ENCODE results near the gene GTPBP4. TPM values are rescaled to one million over a fixed set of nuclear protein-coding genes. Genes with fewer than 3 reads are reported as not detected.
"Not testable (repeated sequence)": the region's sequence is repeated elsewhere in the genome, so short reads cannot be mapped to it uniquely, and the experiment has no call there.

The GTPBP4 gene
- polyA plus RNA-seq, 4 donors: 51.2 to 70.3 (median 62.7) TPM

GRCh38 chr10:1050145-1050544 is 61.9 kb downstream of the GTPBP4 start:
- DNase-seq (ENCODE audit: low read depth in 4 of 4, low spot score in 2 of 4): no peak

GRCh38 chr10:1050554-1050953 is 62.3 kb downstream of the GTPBP4 start:
- no peak for DNase-seq (ENCODE audit: low read depth in 4 of 4, low spot score in 2 of 4)

DNA sequence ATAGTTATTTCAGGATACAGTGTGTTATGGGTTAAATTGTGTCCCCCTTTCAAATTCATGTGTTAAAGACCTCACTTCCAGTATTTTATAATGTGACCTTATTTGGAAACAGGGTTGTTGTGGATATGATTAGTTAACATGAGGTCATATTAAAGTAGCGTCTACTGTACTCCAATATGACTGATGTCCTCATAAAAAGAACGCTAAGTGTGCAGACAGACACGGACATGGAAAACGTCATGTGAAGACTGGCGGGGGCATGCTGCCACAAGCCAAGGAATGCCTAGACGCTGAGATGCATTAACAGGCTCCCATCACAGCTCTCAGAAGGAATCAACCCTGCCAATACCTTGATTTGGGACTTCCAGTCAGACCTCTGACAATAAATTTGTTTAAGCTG is 66.5 kb downstream of the GTPBP4 start:
- DNase-seq (ENCODE audit: low read depth in 4 of 4, low spot score in 2 of 4): no peak

GRCh38 chr10:1056326-1057105 is 68.3 kb downstream of the GTPBP4 start, which contains the start of gene WDR37:
TSS of gene WDR37 (plus strand) at chr10:1056385. CDS start at chr10:1072156, 15,771 bp downstream.
- peak; percentile 53 to 71 (median 70) for DNase-seq (ENCODE audit: low read depth in 4 of 4, low spot score in 2 of 4)

DNA sequence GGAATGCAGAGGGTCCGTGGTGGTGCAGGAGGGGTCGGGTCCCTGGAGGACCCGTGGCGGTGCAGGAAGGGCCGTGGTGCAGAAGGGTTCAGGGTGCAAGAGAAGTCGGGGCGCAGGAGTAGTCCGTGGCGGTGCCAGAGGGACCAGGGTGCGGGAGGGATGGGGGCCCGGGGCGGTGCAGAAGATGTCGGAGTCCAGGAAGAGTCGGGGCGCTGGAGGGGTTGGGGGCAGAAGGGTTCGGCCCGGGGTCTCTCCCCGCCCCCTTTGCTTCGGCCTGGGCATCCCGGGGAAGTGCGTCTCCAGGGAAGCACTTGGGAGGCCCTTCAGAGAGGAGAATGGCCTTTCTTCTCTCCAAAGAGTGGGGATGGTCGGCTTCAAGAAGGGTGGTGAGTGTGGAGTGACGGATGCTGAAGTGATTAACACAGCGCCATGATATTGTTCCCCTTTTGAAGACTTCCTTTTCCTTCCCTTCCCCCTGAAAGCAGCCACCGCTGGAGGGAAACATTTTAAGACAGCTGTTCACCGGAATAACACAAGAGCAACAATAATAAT is 68.9 kb downstream of the GTPBP4 start:
- no peak for DNase-seq (ENCODE audit: low read depth in 4 of 4, low spot score in 2 of 4)

DNA sequence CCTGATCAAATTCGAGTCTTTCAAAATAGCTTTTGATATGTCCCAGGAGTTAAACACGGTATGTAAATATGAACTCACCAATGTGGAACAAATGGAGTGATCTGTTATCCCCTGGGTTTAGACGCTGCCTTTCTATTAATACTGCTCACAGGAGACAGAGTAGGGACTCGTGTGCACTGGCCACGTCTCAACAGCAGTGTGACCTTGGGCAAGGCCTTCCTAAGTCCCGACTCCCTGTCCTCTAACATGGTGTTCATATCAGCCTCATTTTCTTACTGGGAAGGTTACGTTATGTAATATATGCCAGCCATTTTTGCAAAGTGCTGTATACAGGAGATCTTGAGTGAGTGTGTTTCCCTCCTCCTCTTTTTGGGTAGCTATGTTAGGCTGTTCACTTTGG is 69.8 kb downstream of the GTPBP4 start:
- DNase-seq (ENCODE audit: low read depth in 4 of 4, low spot score in 2 of 4): no peak

GRCh38 chr10:1059902-1060301 is 71.7 kb downstream of the GTPBP4 start:
- DNase-seq (ENCODE audit: low read depth in 4 of 4, low spot score in 2 of 4): no peak

DNA sequence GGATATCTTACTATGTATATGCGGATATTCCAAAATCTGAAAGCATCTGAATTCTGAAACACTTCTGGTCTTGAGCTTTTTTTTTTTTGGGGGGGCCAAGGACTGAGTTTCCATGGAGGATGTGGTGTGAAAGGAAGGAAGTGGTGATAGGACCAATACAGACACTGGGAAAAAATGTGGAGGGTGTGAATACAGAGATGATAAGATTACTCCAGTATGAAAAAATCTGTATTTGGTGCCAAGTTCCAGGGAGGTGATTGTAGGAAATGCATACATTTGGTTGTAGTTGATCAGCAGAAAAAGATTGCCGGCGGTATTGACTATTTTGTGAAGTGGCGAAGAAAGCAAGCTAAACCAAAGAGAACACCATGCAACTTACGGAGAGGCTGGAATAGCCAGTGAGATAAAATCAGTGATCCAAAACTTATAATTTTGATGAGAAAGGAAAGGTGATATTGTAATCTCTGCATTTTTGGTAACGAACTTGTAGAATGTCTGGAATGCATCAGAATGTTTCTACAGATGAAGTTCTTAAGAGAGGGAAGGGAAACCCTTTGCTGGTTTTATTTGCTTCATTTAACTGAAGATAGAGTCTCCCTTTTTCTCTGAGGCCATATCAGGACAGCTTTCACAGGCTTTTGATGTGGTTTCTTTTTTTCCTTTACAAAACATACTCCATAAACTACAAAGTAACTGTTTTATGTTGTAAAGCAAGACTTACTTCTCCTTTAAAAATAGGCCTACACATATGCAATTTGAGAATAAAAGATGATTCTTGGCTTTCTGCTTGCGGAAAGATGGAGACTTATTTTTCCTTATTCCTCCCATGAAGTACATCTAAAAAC is 73.9 kb downstream of the GTPBP4 start:
- no peak for DNase-seq (ENCODE audit: low read depth in 4 of 4, low spot score in 2 of 4)

GRCh38 chr10:1063232-1063865 is 75.1 kb downstream of the GTPBP4 start:
- DNase-seq (ENCODE audit: low read depth in 4 of 4, low spot score in 2 of 4): no peak

- DNase-seq (ENCODE audit: low read depth in 4 of 4, low spot score in 2 of 4): no peak
Observed at GRCh38 chr10:1064964-1065247, 76.7 kb downstream of the GTPBP4 start.

GRCh38 chr10:1066734-1067133 is 78.5 kb downstream of the GTPBP4 start:
- DNase-seq (ENCODE audit: low read depth in 4 of 4, low spot score in 2 of 4): not testable (repeated sequence)

GRCh38 chr10:1068380-1069361 is 80.4 kb downstream of the GTPBP4 start:
- DNase-seq (ENCODE audit: low read depth in 4 of 4, low spot score in 2 of 4): no peak

Other genes with a start within 250 kb of the GTPBP4 start
- gene LARP4B, start 56.7 kb upstream of the GTPBP4 start, polyA plus RNA-seq (ENCODE audit: insufficient read length in 4 of 4): 10 to 100 TPM; 36.8 to 57.4 (median 48.5) TPM
- gene IDI2, start 37.4 kb downstream of the GTPBP4 start, polyA plus RNA-seq (ENCODE audit: insufficient read length in 4 of 4): under 1 TPM in 1 of 4 donors, not detected in 3; 0.25 TPM
- 10 to 100 TPM; 64.4 to 72.0 (median 71.2) TPM for gene IDI1, start 60.7 kb downstream of the GTPBP4 start, polyA plus RNA-seq (ENCODE audit: insufficient read length in 4 of 4)
- gene WDR37, start 68.0 kb downstream of the GTPBP4 start, polyA plus RNA-seq (ENCODE audit: insufficient read length in 4 of 4): 10 to 100 TPM; 14.5 to 20.4 (median 17.9) TPM

Measured in left renal cortex interstitium (tissue), 4 donors.